Endometrial microvascular endothelial cells (primary cell): Measurements from ENCODE around the gene CFAP77. TPM values are rescaled to one million over a fixed set of nuclear protein-coding genes. Genes with fewer than 3 reads are reported as not detected.

ENCODE experiments used
- in situ Hi-C: cut with HindIII; loops from 2 replicates; pipeline ENCODE4 v1.10.0; 2017; ENCODE audit warnings: low sequenced_read_pairs, low pct_unique_long_range_greater_than_20kb; ENCODE audit errors: inconsistent ontology term
- total RNA-seq: library from RNA; depleted of rRNA; stranded (reverse); fragments of >200 nt; gene quantifications from one replicate; pipeline ENCODE4 v1.2.3, GENCODE V29; 2015; ENCODE audit errors: inconsistent ontology term

The CFAP77 gene
- total RNA-seq, 1 donor from 2014 or later, result not detected

DNA sequence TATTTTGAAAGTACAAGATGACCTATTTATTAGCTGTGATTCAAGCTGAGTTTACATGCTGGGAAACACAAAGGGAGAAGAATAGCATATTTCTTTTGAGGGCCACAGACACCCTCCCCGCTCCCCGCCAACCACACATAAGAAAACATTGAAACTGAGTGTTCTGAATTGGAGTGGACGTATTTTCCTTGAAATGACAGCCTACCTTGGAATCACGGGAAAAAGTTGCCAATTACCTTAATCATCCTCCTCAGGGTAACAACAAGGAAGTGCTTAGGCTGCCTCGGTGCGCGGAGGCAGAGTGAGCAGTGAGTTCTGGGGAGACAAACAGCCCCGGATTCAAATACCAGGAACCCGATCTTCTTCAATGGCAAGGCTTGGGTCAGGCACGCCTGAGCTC lies 31.4 kb downstream of the CFAP77 start:
- in situ Hi-C loops, result no loop called here

DNA sequence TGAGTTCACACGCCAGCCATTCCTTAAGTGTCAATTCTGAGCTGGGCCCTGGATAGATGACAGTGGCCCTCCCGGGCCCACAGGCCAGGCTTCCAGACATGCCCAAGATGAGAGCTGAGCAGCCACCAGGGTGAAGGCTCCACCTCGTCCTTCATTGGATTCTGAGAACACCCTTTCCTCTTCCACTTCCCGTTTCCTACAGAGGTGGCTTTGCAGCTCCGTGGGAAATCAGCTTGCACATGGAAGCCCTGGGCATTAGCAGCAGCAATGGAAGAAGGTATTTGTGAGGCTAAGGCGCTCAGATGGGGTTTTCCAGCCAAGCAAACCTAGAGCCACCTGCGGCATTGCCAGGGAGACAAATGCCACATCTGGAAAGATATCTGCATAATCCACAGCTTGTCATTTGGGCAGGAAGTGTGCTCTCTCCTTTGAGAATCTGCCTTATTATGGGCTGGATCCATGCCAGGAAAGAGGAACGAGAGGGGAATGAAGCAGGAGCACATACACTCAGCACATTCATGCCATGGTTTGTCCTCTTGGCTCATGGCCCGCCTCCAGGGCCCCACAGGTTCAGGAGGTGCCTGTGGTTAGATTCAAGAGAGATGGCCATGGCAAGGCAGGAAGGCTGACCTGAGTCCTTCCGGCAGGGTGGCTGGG lies 34.1 kb downstream of the CFAP77 start:
- in situ Hi-C loops, result no loop called here

DNA sequence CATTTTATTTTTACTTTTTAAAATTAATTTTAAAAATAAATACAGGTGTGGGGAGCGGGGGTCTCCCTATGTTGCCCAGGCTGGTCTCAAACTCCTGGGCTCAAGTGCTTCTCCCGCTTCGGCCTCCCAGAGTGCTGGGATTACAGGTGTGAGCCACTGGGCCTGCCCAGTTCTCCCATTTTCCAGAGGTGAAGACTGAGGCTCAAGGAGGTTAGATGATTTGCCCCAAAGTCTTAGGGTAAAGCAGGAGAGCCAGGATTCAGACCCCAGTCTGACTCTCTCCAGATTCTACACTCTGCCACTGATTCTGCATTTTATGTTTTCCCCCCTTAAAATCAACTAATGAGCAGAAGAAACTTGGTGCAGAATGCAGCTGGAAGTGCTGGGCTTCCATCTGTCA lies 36.9 kb downstream of the CFAP77 start:
- in situ Hi-C loops, result no loop called here

DNA sequence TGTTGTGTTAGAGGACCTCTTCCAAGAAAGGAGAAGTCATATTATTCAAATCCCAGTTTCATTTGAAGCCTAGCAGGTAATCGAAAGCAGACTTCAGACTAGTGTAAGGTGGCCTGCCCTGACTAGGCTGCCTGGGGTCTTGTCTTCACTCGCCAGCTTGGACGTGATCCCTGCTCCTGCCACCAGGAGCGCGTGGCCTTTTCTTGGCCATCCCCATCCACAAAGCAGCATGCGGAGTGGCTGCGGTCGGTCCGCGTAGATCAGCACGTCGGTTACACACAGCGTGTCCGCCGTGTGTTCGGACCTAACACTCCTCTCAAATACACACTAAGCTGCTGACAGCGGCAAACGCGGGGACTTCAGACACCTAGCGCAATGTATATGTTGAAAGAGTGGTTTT lies 37.3 kb downstream of the CFAP77 start:
- in situ Hi-C loops, result no loop called here

DNA sequence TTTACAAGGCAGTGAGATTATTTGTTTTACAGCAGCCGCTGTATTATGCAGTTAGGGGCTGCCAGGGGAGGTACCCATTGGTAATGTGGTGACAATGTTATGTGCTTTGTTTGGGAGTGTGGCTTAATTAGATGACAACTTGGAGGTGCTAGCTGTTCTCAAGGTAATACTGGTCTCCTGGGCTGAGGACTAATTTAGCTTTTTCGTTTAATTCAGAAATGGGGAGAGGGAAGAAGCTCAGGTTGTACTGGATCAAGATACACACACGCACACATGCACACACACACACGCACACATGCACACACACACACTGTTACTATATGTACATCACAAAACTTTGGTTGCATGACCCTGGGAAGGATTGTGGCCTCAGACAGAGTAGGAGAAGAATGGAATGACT lies 37.9 kb downstream of the CFAP77 start:
- in situ Hi-C loops, result no loop called here

DNA sequence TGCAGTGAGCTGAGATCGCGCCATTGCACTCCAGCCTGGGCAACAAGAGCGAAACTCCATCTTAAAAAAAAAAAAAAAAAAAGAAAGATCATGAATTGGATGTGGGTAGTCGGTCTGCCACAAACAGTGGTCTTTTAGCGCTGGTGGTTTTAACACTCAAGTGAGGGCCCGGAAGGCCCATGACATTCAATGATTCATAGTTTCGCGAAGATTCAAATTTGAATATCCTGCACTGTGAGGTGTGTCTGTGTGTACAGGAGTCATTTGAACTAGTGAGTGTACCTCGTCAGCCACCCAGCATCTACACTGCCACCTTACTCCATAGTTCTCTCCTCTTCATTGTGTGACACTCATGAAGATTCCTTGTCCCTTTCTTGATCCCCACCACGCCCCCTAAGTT lies 41.3 kb downstream of the CFAP77 start:
- in situ Hi-C loops, result no loop called here

DNA sequence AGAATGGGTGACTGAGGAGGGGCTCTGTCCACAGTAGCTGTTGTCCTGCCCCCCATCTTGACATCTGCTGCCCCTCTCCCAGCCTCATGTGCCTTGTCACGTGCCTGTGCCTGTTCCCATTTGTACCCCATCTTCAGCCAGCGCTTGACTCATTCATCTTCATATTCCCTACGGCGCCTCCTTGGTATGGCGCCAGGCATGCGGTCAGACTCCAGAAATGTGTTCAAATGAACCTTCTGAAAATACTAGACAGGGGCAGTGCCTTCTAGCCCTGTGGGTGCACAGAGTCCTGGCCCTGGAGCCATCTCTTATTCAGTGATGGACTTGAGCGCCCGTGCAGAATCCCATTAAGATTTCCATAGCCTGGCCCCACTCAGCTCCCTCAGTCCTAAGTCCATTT lies 46.2 kb downstream of the CFAP77 start:
- in situ Hi-C loops, result no loop called here

DNA sequence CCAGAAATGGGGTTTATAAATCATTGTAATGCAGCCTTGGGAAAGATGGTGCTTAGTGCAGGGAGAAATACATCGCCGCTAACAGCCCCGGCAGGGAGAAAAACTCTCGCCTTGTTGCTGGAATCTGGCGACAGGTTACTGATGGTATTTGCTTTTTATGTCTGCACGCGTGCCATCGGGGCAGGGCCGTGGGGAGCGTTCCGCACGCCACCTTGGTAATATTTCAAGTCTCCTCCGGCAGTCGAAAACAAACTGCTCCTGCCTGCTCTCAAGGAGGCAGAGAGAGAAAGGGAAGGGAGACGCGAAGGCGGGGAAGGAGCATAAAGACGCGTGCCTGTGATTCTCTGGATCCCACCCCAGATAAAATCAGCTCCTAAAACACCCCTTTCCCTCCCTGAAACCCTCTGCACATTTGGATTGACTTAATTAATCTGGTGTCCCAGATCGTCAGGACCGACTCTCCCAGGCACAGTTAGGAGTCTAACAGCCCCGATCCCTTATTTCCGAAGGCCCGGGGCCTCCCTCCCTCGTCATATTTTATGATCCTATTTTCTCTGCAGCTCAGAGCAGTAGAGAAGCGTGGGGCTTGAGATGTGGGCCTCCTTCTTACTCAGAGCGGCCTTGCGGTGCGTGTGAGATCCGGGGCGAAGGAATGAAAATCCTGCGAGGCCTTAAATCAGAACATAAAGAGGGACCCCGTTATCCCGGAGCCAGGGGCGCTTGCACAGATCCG lies 47.7 kb downstream of the CFAP77 start:
- in situ Hi-C loops, result no loop called here

DNA sequence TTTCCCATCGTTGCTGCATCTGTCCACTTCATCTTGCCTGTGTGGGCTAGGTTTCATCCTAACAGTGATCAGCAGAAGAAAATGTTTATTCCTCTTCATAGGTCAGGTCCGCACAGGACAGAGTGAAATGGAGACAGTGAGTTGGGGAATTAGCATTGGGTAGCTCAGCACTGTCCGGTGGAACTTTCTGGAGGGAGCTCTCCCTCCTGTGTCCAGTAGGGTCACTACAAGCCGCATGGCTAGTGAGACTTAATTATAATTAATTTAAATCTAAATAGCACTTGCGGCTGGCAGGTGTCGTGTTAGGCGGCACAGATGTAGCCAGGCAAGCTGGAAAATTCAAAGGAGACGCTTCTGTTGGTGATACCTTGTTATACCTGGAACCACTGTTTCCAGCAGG lies 48.4 kb downstream of the CFAP77 start:
- in situ Hi-C loops, result no loop called here

DNA sequence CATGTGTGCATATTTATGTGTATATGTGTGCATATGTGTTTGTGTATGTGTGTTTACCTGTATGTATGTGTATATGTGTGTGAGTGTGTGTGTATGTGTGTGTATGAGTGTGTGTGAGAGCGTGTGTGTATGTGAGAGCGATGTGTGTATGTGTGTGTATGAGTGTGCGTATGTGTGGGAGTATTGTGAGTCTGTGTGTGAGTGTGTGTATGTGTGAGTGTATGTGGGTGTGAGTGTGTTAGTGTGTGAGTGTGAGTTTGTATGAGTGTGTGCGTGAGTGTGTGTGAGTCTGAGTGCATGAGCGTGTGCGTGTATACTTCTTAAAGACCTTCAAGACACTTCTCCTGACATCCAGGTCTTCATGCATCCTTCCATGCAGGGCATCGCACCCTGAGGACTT lies 49.6 kb downstream of the CFAP77 start:
- in situ Hi-C loops, result no loop called here

DNA sequence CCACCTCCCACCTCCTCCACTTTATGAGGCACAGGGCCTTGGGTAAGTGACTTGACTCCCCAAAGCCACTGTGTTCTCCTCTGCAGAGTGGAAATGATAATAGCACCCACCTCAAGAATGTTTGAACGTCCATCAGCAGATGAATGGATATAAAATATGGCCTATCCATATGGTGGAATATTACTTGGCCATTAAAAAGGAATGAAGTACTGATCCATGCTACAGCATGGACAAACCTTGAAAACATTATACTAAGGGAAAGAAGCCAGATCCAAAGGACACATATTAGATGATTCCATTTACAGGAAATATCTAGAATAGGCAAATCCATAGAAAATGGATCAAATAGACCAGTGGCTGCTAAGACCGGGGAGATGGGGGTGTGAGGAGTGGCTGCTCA lies 50.2 kb downstream of the CFAP77 start:
- in situ Hi-C loops, result no loop called here

DNA sequence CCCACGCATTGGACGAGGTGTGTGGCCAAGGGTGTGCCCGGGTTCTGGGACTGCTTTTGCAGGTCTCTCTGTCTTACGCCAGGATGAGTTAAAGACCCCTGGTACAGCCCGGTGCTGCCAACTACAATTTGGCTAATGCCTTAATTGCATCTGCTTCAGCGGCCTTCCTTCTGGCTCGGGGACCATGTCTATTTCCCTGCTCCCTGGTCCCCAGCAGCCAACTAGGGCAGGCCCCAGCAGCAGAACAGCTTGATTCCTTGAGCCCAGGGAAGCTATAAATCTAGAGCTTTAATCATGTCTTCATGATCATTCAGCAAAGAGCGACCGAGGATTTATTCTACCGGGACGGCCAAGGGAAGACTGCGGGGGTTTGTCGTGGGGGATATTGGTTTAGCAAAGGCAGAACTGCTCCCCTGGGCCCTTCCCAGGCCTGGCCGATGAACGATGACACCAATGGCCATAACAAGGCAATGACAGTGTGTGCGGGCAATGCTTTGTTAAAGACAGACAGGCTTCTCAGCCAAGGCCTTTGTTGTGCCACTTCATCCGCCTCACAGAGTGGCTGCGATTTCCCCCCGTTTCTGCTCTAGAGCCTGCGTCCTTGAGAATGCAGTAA lies 51.4 kb downstream of the CFAP77 start:
- in situ Hi-C loops, result no loop called here

DNA sequence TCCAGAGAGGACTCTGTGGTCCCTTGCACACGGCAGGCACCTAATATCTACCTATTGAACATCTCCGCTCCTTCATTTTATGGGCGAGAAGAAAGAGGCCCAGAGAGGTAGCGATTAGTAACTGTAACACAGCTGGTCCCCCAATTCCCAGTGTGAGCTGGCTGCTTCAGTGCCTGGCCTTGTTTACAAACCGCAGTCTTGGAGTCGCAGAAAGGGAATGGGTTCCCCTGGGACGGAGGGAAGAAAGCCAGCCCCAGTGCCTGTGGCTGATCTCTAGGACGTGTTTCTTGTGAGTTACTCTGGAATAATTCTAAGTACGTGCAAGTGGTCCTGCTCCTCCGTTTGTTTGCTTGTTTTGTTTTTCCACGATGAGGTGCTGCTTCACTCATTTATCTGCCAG lies 52.0 kb downstream of the CFAP77 start:
- in situ Hi-C loops, result no loop called here

DNA sequence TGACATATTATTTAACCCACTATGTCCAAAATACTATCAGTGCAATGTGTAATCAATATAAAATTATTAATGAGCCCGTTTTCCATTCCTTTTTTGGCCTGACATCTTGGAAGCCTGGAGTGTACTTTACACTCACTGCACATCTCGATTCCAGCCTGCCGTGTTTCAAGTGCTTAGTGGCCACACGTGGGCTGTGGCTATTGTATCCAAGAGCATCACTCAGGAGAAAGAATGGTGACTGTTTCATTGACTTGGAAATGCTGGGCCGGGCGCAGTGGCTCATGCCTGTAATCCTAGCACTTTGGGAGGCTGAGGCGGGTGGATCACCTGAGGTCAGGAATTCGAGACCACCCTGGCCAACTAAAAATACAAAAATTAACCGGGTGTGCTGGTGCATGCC lies 54.5 kb downstream of the CFAP77 start:
- in situ Hi-C loops, result no loop called here

DNA sequence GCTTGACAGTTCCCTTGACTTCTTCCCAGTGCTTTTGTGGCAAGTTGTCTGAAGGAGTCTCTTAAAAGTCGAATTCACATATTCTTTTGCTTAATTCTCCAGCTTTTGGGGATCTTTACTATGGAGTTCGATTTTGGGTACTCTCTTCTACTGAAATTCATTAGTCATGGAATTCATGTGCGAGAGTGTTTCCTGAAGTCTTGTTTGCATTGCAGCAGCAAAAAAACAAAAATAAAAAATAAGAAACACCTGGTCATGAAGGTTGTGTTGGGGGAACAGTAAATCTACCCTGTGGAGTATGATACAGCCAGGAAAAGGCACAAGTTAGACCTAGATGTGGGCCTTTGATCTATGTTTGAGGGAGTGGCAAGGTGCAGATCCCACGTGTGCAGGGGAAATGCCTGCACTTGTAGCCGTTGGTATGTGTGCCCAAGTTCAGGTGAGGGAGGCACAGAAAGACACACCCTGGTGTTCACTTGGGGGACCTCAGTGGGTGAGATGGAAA lies 55.2 kb downstream of the CFAP77 start:
- in situ Hi-C loops, result no loop called here

DNA sequence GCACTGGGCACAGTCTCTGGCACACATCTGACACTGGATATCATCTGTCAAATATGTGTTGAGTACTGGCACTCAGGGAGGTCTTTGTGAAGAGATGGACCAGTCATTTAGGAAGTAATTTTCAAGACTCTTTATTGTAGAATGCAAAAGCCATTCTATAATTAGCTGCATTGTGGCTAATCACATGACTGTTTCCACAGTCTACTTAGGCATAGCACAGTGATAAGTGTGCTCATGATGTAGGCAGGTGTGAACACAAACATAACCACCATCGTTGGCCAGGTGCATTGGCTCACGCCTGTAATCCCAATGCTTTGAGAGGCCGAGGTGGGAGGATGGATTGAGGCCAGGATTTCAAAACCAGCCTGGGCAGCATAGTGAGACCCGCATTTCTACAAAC lies 62.2 kb downstream of the CFAP77 start:
- in situ Hi-C loops, result no loop called here

DNA sequence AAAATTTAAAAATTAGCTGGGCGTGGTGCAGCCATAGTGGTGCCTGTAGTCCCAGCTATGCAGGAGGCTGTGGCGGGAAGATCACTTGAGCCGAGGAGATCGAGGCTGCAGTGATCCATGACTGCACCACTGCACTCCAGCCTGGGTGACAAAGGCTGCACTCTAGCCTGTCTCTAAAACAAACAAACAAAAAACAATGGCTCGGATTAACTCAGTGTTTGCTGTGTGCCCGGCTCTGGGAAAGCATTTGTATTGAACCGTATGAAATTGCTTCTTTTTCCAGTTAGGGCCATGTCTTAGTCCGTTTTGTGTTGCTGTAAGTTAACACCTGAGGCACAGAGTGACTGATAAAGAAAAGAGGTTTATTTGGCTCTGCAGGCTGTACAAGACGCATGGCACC lies 62.6 kb downstream of the CFAP77 start:
- in situ Hi-C loops, result no loop called here

DNA sequence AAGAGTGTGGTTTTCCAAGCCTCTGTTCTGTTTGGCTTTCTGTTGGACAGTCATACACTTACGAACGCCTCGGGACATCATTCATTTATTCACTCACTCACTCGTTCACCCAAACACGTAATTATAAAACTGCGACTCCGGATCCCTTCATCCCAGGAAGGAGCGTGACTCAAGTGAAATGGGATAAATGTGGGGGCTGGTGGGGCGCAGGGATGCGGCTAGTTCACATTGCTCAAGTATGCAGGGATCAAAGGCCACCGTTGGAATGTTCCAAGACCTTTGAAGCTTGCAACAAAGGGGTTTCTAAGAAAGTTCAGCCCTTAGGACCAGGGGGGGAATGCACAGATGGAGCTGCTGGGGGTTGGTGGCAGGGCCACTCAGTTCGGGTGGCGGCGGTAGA lies 64.2 kb downstream of the CFAP77 start:
- in situ Hi-C loops, result no loop called here

DNA sequence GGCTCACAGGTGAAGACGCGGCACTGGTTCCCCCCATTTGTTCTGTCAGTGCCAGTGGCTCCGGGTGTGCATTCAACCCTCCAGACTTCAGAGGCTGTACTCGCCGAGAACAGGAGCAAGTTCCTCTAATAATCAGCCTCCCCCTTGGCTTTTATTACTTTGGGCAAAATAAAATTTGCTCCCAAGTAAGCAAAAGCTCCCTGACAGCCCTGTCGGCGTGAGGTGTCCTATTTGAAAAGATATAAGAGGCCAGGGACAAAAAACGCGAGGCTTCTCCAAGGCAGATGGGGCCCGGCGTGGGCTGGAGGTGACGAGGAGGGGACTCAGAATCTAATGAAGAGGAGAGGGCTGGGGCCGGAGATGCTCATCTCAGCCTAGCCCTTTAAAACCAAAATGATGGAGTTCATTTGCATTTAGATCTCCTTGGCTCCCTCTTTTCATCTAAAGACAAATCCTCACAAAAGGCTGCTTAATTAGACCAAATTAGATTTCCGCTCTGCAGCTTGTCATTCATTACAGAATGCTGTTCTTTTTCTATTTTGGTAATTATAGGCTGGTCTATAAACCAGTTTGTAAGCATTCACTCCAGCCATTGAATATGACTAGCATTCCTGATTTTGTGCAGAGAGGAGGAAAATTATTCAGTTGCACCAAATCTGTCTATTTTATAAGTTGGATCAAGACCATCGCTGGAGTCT lies 68.5 kb downstream of the CFAP77 start:
- in situ Hi-C loops, result no loop called here

DNA sequence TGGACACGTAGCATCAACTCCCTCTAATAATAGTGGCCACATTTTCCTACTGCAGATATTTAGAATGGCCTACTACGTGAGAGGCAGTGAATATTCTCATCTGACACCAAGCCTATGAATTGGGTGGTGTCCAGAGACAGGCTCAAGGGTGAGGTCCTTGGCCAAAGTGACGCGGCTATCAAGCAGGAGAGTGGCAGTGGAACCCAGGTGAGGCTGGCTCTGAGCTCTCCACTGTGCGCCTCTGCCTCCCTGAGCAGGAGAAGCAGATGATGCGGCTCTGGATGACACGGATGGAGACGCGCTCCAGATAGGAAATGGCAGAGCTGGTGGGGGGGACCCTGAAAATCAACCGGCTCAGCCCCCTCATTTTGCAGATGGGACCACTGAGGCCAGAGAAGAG lies 69.7 kb downstream of the CFAP77 start:
- in situ Hi-C loops, result no loop called here
